ENCODE data around the gene TWIST1. TPM values are rescaled to one million over a fixed set of nuclear protein-coding genes. Genes with fewer than 3 reads are reported as not detected.

The TWIST1 gene
- total and polyA plus RNA-seq, 2 of the 13 experiments (the other 11 are each of a cell fraction or from before 2014, with no cell fraction given): not detected

DNA sequence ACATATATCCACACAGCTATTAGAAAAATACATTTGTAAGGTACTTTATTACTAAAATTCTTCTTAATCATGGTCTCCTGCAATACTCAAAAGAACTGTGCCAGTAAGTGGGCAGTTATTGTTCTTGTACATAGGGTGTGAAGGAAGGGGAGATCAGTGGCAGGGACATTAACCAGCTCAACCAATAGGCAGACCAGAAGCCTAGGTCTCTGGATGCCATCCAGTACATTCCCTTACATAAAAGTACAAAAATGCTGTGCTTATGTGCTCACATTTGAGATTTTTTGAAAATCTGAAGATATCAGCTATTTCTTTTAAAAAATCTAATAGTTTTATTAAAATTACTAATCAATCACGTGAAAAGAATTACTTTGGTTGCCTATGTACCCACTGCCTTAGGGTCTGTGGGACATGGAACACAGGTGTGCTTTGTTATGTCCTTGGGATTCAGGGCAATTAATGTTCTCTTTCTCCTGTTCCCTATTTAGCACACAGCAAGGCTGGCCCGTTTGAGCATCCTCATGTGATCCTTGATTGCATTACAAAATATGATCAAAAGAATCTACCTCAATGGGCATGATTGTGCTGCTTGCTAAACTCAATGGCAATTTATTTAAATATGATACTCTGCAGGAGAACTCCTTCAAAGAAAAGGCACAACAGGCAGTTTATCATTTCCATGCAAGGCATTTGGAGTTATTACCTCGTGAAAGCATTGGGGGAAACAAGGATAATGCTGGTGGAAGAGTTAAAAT lies 22.7 kb downstream of the TWIST1 start (continued):
- no peak for TF ChIP-seq ZFAT (CRISPR knock-in tag; conservative IDR thresholded peaks at IDR 0.05)
- TF ChIP-seq, protein P1, sequence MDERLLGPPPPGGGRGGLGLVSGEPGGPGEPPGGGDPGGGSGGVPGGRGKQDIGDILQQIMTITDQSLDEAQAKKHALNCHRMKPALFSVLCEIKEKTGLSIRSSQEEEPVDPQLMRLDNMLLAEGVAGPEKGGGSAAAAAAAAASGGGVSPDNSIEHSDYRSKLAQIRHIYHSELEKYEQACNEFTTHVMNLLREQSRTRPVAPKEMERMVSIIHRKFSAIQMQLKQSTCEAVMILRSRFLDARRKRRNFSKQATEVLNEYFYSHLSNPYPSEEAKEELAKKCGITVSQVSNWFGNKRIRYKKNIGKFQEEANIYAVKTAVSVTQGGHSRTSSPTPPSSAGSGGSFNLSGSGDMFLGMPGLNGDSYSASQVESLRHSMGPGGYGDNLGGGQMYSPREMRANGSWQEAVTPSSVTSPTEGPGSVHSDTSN (CRISPR knock-in tag; IDR thresholded peaks at IDR 0.05): no peak
- no peak for TF ChIP-seq RAD21 (CRISPR knock-in tag; IDR thresholded peaks at IDR 0.05)
- TF ChIP-seq, protein P2, sequence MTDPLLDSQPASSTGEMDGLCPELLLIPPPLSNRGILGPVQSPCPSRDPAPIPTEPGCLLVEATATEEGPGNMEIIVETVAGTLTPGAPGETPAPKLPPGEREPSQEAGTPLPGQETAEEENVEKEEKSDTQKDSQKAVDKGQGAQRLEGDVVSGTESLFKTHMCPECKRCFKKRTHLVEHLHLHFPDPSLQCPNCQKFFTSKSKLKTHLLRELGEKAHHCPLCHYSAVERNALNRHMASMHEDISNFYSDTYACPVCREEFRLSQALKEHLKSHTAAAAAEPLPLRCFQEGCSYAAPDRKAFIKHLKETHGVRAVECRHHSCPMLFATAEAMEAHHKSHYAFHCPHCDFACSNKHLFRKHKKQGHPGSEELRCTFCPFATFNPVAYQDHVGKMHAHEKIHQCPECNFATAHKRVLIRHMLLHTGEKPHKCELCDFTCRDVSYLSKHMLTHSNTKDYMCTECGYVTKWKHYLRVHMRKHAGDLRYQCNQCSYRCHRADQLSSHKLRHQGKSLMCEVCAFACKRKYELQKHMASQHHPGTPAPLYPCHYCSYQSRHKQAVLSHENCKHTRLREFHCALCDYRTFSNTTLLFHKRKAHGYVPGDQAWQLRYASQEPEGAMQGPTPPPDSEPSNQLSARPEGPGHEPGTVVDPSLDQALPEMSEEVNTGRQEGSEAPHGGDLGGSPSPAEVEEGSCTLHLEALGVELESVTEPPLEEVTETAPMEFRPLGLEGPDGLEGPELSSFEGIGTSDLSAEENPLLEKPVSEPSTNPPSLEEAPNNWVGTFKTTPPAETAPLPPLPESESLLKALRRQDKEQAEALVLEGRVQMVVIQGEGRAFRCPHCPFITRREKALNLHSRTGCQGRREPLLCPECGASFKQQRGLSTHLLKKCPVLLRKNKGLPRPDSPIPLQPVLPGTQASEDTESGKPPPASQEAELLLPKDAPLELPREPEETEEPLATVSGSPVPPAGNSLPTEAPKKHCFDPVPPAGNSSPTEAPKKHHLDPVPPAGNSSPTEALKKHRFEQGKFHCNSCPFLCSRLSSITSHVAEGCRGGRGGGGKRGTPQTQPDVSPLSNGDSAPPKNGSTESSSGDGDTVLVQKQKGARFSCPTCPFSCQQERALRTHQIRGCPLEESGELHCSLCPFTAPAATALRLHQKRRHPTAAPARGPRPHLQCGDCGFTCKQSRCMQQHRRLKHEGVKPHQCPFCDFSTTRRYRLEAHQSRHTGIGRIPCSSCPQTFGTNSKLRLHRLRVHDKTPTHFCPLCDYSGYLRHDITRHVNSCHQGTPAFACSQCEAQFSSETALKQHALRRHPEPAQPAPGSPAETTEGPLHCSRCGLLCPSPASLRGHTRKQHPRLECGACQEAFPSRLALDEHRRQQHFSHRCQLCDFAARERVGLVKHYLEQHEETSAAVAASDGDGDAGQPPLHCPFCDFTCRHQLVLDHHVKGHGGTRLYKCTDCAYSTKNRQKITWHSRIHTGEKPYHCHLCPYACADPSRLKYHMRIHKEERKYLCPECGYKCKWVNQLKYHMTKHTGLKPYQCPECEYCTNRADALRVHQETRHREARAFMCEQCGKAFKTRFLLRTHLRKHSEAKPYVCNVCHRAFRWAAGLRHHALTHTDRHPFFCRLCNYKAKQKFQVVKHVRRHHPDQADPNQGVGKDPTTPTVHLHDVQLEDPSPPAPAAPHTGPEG (CRISPR knock-in tag; IDR thresholded peaks at IDR 0.05): no peak
- TF ChIP-seq HNF4A (CRISPR knock-in tag; IDR thresholded peaks at IDR 0.05): no peak
- TF ChIP-seq NBN (conservative IDR thresholded peaks at IDR 0.05): no peak

Data from HepG2 (cell line).